ENCODE data around the gene CRLF3.
"Not testable (repeated sequence)": the region's sequence is repeated elsewhere in the genome, so short reads cannot be mapped to it uniquely, and the experiment has no call there.

Gene CRLF3

GRCh38 chr17:30750982-30751381 lies 73.5 kb downstream of the CRLF3 start:
- H3K36me3 ChIP-seq (ENCODE audit: control insufficient read depth, insufficient read depth, low read length); H3K23ac ChIP-seq (ENCODE audit: low read length); DNase-seq; H2BK15ac ChIP-seq (replicated peaks; ENCODE audit: low read depth); H4K5ac ChIP-seq (ENCODE audit: low read length); H3K79me1 ChIP-seq (ENCODE audit: low read length); H3K4ac ChIP-seq (ENCODE audit: low read depth, low read length); H2AK5ac ChIP-seq (ENCODE audit: low read length); H3K4me1 ChIP-seq (ENCODE audit: control insufficient read depth, low read depth, low read length); H2BK120ac ChIP-seq (ENCODE audit: low read depth, low read length); H2BK5ac ChIP-seq (ENCODE audit: low read length); H3K27me3 ChIP-seq (ENCODE audit: insufficient read depth, low read length, poor library complexity); H3K9ac ChIP-seq (ENCODE audit: low read length); H3K27ac ChIP-seq (ENCODE audit: low read depth, low read length); H4K8ac ChIP-seq (ENCODE audit: low read depth, low read length); H3K4me2 ChIP-seq (ENCODE audit: low read length); H3K79me2 ChIP-seq (ENCODE audit: control insufficient read depth, insufficient read depth, low read length); H3K18ac ChIP-seq (ENCODE audit: low read length); H3K4me3 ChIP-seq (ENCODE audit: low read length); H3K56ac ChIP-seq (ENCODE audit: low read length): not testable (repeated sequence)
- no CpG with 5 or more reads among the region's 11 CpGs for WGBS (ENCODE audit: extremely low coverage, insufficient coverage, low lambda C conversion rate)

- no CpG with 5 or more reads among the region's 4 CpGs for WGBS (ENCODE audit: extremely low coverage, insufficient coverage, low lambda C conversion rate)
- not testable (repeated sequence) for H3K79me2 ChIP-seq (ENCODE audit: control insufficient read depth, insufficient read depth, low read length); H2AK5ac ChIP-seq (ENCODE audit: low read length); H2BK120ac ChIP-seq (ENCODE audit: low read depth, low read length); H3K4ac ChIP-seq (ENCODE audit: low read depth, low read length); H4K8ac ChIP-seq (ENCODE audit: low read depth, low read length); DNase-seq; H2BK15ac ChIP-seq (replicated peaks; ENCODE audit: low read depth); H3K27ac ChIP-seq (ENCODE audit: low read depth, low read length); H3K18ac ChIP-seq (ENCODE audit: low read length); H3K79me1 ChIP-seq (ENCODE audit: low read length); H4K5ac ChIP-seq (ENCODE audit: low read length); H3K4me3 ChIP-seq (ENCODE audit: low read length); H3K4me1 ChIP-seq (ENCODE audit: control insufficient read depth, low read depth, low read length); H3K9ac ChIP-seq (ENCODE audit: low read length); H3K56ac ChIP-seq (ENCODE audit: low read length); H3K36me3 ChIP-seq (ENCODE audit: control insufficient read depth, insufficient read depth, low read length); H3K23ac ChIP-seq (ENCODE audit: low read length); H3K4me2 ChIP-seq (ENCODE audit: low read length); H2BK5ac ChIP-seq (ENCODE audit: low read length); H3K27me3 ChIP-seq (ENCODE audit: insufficient read depth, low read length, poor library complexity)
These were observed 76.9 kb downstream of the CRLF3 start for GRCh38 chr17:30747621-30748020.

GRCh38 chr17:30742669-30743068 lies 81.8 kb downstream of the CRLF3 start:
- H2BK5ac ChIP-seq (ENCODE audit: low read length); H3K4ac ChIP-seq (ENCODE audit: low read depth, low read length); H3K56ac ChIP-seq (ENCODE audit: low read length); H3K79me1 ChIP-seq (ENCODE audit: low read length); H4K5ac ChIP-seq (ENCODE audit: low read length); H2BK120ac ChIP-seq (ENCODE audit: low read depth, low read length); DNase-seq; H3K27ac ChIP-seq (ENCODE audit: low read depth, low read length); H3K27me3 ChIP-seq (ENCODE audit: insufficient read depth, low read length, poor library complexity); H3K4me2 ChIP-seq (ENCODE audit: low read length); H3K4me3 ChIP-seq (ENCODE audit: low read length); H3K36me3 ChIP-seq (ENCODE audit: control insufficient read depth, insufficient read depth, low read length); H3K9ac ChIP-seq (ENCODE audit: low read length); H3K4me1 ChIP-seq (ENCODE audit: control insufficient read depth, low read depth, low read length); H4K8ac ChIP-seq (ENCODE audit: low read depth, low read length); H2AK5ac ChIP-seq (ENCODE audit: low read length); H3K18ac ChIP-seq (ENCODE audit: low read length); H3K79me2 ChIP-seq (ENCODE audit: control insufficient read depth, insufficient read depth, low read length); H2BK15ac ChIP-seq (replicated peaks; ENCODE audit: low read depth); H3K23ac ChIP-seq (ENCODE audit: low read length): not testable (repeated sequence)
- WGBS (ENCODE audit: extremely low coverage, insufficient coverage, low lambda C conversion rate) = no CpG with 5 or more reads among the region's 1 CpG

GRCh38 chr17:30736371-30736770 lies 88.1 kb downstream of the CRLF3 start:
- H3K56ac ChIP-seq (ENCODE audit: low read length); H3K4me1 ChIP-seq (ENCODE audit: control insufficient read depth, low read depth, low read length); H2BK15ac ChIP-seq (replicated peaks; ENCODE audit: low read depth); H4K8ac ChIP-seq (ENCODE audit: low read depth, low read length); H3K36me3 ChIP-seq (ENCODE audit: control insufficient read depth, insufficient read depth, low read length); H3K27me3 ChIP-seq (ENCODE audit: insufficient read depth, low read length, poor library complexity); H3K4me2 ChIP-seq (ENCODE audit: low read length); H3K18ac ChIP-seq (ENCODE audit: low read length); H3K79me1 ChIP-seq (ENCODE audit: low read length); H2BK120ac ChIP-seq (ENCODE audit: low read depth, low read length); H3K27ac ChIP-seq (ENCODE audit: low read depth, low read length); H4K5ac ChIP-seq (ENCODE audit: low read length); H3K23ac ChIP-seq (ENCODE audit: low read length); H2BK5ac ChIP-seq (ENCODE audit: low read length); H3K4ac ChIP-seq (ENCODE audit: low read depth, low read length); H3K4me3 ChIP-seq (ENCODE audit: low read length); H3K9ac ChIP-seq (ENCODE audit: low read length); DNase-seq; H2AK5ac ChIP-seq (ENCODE audit: low read length): not testable (repeated sequence)
- peaks cover 41% of the 10 kb centered on the region for H3K79me2 ChIP-seq (ENCODE audit: control insufficient read depth, insufficient read depth, low read length)
- no CpG with 5 or more reads among the region's 18 CpGs for WGBS (ENCODE audit: extremely low coverage, insufficient coverage, low lambda C conversion rate)

DNA sequence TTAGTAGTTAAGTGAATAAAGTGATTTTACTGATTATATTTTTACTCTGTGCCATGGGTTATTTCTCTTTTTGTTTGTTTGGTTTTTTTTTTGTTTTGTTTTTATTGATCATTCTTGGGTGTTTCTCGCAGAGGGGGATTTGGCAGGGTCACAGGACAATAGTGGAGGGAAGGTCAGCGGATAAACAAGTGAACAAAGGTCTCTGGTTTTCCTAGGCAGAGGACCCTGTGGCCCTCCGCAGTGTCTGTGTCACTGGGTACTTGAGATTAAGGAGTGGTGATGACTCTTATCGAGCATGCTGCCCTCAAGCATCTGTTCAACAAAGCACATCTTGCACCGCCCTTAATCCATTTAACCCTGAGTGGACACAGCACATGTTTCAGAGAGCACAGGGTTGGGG lies 88.8 kb downstream of the CRLF3 start:
- not testable (repeated sequence) for H3K18ac ChIP-seq (ENCODE audit: low read length); H3K27me3 ChIP-seq (ENCODE audit: insufficient read depth, low read length, poor library complexity); H3K9ac ChIP-seq (ENCODE audit: low read length); H2BK5ac ChIP-seq (ENCODE audit: low read length); H3K23ac ChIP-seq (ENCODE audit: low read length); H3K36me3 ChIP-seq (ENCODE audit: control insufficient read depth, insufficient read depth, low read length); H2BK120ac ChIP-seq (ENCODE audit: low read depth, low read length); H4K5ac ChIP-seq (ENCODE audit: low read length); H3K4me3 ChIP-seq (ENCODE audit: low read length); H3K79me1 ChIP-seq (ENCODE audit: low read length); H2BK15ac ChIP-seq (replicated peaks; ENCODE audit: low read depth); H3K56ac ChIP-seq (ENCODE audit: low read length); H3K4me2 ChIP-seq (ENCODE audit: low read length); H3K4ac ChIP-seq (ENCODE audit: low read depth, low read length); DNase-seq; H2AK5ac ChIP-seq (ENCODE audit: low read length); H3K27ac ChIP-seq (ENCODE audit: low read depth, low read length); H4K8ac ChIP-seq (ENCODE audit: low read depth, low read length); H3K4me1 ChIP-seq (ENCODE audit: control insufficient read depth, low read depth, low read length)
- H3K79me2 ChIP-seq (ENCODE audit: control insufficient read depth, insufficient read depth, low read length) = peaks cover 41% of the 10 kb centered on the region
- WGBS (ENCODE audit: extremely low coverage, insufficient coverage, low lambda C conversion rate) = no CpG with 5 or more reads among the region's 5 CpGs

DNA sequence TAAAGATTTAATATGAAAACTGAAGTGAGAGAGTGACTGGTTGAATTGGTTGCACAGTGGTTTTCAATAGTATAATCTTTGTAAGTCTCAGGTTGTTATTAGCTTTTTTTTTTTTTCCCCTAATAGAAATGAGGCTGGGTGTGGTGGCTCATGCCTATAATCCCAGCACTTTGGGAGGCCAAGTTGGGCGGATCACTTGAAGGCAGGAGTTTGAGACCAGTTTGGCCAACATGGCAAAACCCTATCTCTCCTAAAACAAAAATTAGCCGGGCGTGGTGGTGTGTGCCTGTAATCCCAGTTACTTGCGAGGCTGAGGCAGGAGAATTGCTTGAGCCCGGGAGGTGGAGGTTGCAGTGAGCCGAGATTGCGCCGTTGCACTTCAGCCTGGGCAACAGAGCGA lies 89.3 kb downstream of the CRLF3 start:
- not testable (repeated sequence) for H2BK5ac ChIP-seq (ENCODE audit: low read length); DNase-seq

More for the DNA sequence above, 89.3 kb downstream of the CRLF3 start:
- H3K56ac ChIP-seq (ENCODE audit: low read length); H3K4me1 ChIP-seq (ENCODE audit: control insufficient read depth, low read depth, low read length); H3K4me2 ChIP-seq (ENCODE audit: low read length); H3K36me3 ChIP-seq (ENCODE audit: control insufficient read depth, insufficient read depth, low read length); H3K4ac ChIP-seq (ENCODE audit: low read depth, low read length); H2BK120ac ChIP-seq (ENCODE audit: low read depth, low read length); H2BK15ac ChIP-seq (replicated peaks; ENCODE audit: low read depth); H3K27ac ChIP-seq (ENCODE audit: low read depth, low read length); H3K79me1 ChIP-seq (ENCODE audit: low read length); H2AK5ac ChIP-seq (ENCODE audit: low read length); H3K23ac ChIP-seq (ENCODE audit: low read length); H3K27me3 ChIP-seq (ENCODE audit: insufficient read depth, low read length, poor library complexity); H4K8ac ChIP-seq (ENCODE audit: low read depth, low read length); H4K5ac ChIP-seq (ENCODE audit: low read length); H3K4me3 ChIP-seq (ENCODE audit: low read length); H3K18ac ChIP-seq (ENCODE audit: low read length); H3K9ac ChIP-seq (ENCODE audit: low read length): not testable (repeated sequence)
- H3K79me2 ChIP-seq (ENCODE audit: control insufficient read depth, insufficient read depth, low read length) = peaks cover 38% of the 10 kb centered on the region
- WGBS (ENCODE audit: extremely low coverage, insufficient coverage, low lambda C conversion rate) = no CpG with 5 or more reads among the region's 9 CpGs
